Measurements from ENCODE around the gene AGAP1. TPM values are rescaled to one million over a fixed set of nuclear protein-coding genes. Genes with fewer than 3 reads are reported as not detected.

Gene AGAP1
- total RNA-seq, 4 donors from 2014 or later, result 13.7 to 18.5 (median 17.1) TPM

GRCh38 chr2:235926229-235926628 lies 432.4 kb downstream of the AGAP1 start:
- TF ChIP-seq CTCF (IDR thresholded peaks at IDR 0.05), result no peak
- TF ChIP-seq POLR2A (IDR thresholded peaks at IDR 0.05), result no peak
- H3K4me3 ChIP-seq (ENCODE audit: low read depth, poor library complexity, severe bottlenecking), result no peak overlapping the region
- peak in 1 of 2 donors; percentile 68 for DNase-seq (ENCODE audit: low spot score in 2 of 2)
- intact Hi-C loops (cut with DNase I; ENCODE audit: low total_unique reads), result no loop called here
- WGBS, 2 donors, result 90 to 93% methylated on average over 7 of the region's 7 CpGs

GRCh38 chr2:235928751-235929370 lies 435.0 kb downstream of the AGAP1 start:
- intact Hi-C loops (cut with DNase I; ENCODE audit: low total_unique reads), result no loop called here
- no peak overlapping the region for H3K4me3 ChIP-seq (ENCODE audit: low read depth, poor library complexity, severe bottlenecking)
- peak in 1 of 2 donors; percentile 46 for DNase-seq (ENCODE audit: low spot score in 2 of 2)
- TF ChIP-seq CTCF (IDR thresholded peaks at IDR 0.05) (no peak), POLR2A (IDR thresholded peaks at IDR 0.05) (no peak)
- 93 to 94% methylated on average over 13 to 16 of the region's 16 CpGs for WGBS, 2 donors

DNA sequence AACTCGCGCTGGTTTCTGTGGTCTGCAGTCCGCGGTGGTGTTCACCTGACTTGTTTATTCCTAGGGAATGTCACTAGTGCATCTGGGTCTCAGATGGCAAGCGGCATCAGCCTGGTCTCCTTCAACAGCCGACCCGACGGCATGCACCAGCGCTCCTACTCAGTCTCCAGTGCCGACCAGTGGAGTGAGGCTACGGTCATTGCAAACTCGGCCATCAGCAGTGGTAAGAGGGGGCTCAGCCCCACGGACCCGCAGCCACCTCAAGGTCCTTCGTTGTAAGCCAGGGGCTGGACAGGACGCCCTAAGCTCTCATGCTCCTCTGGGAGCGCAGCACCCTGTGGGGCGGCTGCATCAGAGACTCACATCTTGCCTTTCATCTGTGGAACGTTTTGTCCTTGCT lies 436.9 kb downstream of the AGAP1 start:
- TF ChIP-seq POLR2A (IDR thresholded peaks at IDR 0.05) (no peak), CTCF (IDR thresholded peaks at IDR 0.05) (no peak)
- 91 to 96% methylated on average over 19 of the region's 19 CpGs for WGBS, 2 donors
- H3K4me3 ChIP-seq (ENCODE audit: low read depth, poor library complexity, severe bottlenecking), result no peak overlapping the region
- intact Hi-C loops (cut with DNase I; ENCODE audit: low total_unique reads), result no loop called here
- peak in 1 of 2 donors; percentile 71 for DNase-seq (ENCODE audit: low spot score in 2 of 2)

- TF ChIP-seq CTCF (IDR thresholded peaks at IDR 0.05) (no peak), POLR2A (IDR thresholded peaks at IDR 0.05) (no peak)
- no peak overlapping the region for H3K4me3 ChIP-seq (ENCODE audit: low read depth, poor library complexity, severe bottlenecking)
- WGBS, 2 donors, result 94 to 97% methylated on average over 15 of the region's 15 CpGs
- peak in 1 of 2 donors; percentile 79 for DNase-seq (ENCODE audit: low spot score in 2 of 2)
- intact Hi-C loops (cut with DNase I; ENCODE audit: low total_unique reads), result no loop called here
Observed at GRCh38 chr2:235931676-235932075, 437.8 kb downstream of the AGAP1 start.

GRCh38 chr2:235934059-235934773 lies 440.4 kb downstream of the AGAP1 start:
- TF ChIP-seq CTCF (IDR thresholded peaks at IDR 0.05) (no peak), POLR2A (IDR thresholded peaks at IDR 0.05) (no peak)
- DNase-seq (ENCODE audit: low spot score in 2 of 2), result peak in 1 of 2 donors; percentile 58
- WGBS, 2 donors, result 86 to 87% methylated on average over 15 of the region's 15 CpGs
- no peak overlapping the region for H3K4me3 ChIP-seq (ENCODE audit: low read depth, poor library complexity, severe bottlenecking)
- intact Hi-C loops (cut with DNase I; ENCODE audit: low total_unique reads), result no loop called here
